Measurements from ENCODE around the gene HYAL2.

HYAL2 gene

DNA sequence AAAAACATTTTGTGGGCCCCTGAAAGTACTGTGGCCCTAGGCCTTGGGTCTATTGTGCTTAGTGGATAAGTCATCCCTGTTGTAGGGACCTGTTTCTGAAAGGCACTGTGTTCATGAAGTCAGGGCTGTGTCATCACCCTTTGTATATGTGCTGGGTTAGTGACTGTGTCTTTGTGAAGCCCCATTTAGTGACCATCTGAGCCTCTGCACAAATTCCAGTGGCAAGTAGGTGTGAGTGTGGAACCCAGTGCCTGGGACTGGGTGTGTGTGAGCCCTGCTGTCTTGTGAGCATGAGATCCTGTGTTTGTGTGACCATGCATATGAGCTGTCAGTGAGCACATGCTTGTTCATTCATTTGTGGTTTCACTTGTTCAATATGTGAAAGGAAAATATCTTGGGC, 17.9 kb downstream of the HYAL2 start:
- no peak for TF ChIP-seq CTCF (IDR thresholded peaks at IDR 0.05; ENCODE audit: low read depth, low read length)
- H3K4me3 ChIP-seq (ENCODE audit: low read depth, low read length), result no peak overlapping the region

GRCh38 chr3:50303013-50303815, 19.3 kb downstream of the HYAL2 start, which contains the start of gene HYAL1:
Gene HYAL1 (minus strand): TSS chr3:50303574. CDS start chr3:50302956, 618 bp downstream.
- no peak for TF ChIP-seq CTCF (IDR thresholded peaks at IDR 0.05; ENCODE audit: low read depth, low read length)
- H3K4me3 ChIP-seq (ENCODE audit: low read depth, low read length), result no peak within 1 kb of the TSS

GRCh38 chr3:50302095-50303012, 20.2 kb downstream of the HYAL2 start:
- H3K4me3 ChIP-seq (ENCODE audit: low read depth, low read length), result no peak overlapping the region

GRCh38 chr3:50300681-50301254, 21.8 kb downstream of the HYAL2 start:
- TF ChIP-seq CTCF (IDR thresholded peaks at IDR 0.05; ENCODE audit: low read depth, low read length), result no peak
- no peak overlapping the region for H3K4me3 ChIP-seq (ENCODE audit: low read depth, low read length)

More at GRCh38 chr3:50302095-50303012, 20.2 kb downstream of the HYAL2 start:
- no peak for TF ChIP-seq CTCF (IDR thresholded peaks at IDR 0.05; ENCODE audit: low read depth, low read length)

DNA sequence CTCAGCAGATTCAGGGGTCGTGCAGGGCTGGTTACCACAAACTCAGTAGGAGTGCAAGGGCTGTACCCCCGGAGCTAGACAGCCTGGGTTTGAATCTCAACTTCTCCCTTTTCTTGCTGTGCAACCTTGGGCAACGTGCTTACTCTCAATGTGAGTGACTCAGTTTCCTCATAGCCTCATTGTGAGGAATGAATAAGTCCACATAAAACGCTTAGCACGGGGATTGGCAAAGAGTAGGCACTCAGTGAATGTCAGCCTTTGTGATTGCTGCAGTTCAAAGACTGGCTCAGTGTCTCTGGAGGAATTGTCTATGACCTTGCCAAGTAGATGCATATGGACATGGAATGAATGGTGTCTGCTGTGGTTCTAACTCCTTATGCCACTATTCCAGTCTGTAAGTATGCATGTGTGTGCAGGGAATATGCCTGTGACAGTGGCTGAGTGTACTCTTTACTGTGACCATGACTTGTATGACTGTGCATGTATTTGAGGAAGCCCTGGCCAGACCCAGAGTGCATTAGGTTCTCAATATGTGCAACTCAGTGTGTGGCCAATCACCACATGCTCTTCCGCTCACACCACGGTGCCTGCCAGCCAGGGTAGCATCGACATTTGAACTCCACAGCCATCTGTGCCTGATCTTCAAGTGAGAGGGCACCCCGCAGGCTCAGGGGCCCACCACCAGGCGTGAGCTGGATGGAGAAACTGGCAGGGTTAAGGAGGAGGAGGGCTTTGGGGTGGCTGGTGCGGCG, 22.4 kb downstream of the HYAL2 start:
- no peak for TF ChIP-seq CTCF (IDR thresholded peaks at IDR 0.05; ENCODE audit: low read depth, low read length)
- peak overlapping the region; percentile 64 for H3K4me3 ChIP-seq (ENCODE audit: low read depth, low read length)

- no peak for TF ChIP-seq CTCF (IDR thresholded peaks at IDR 0.05; ENCODE audit: low read depth, low read length)
- H3K4me3 ChIP-seq (ENCODE audit: low read depth, low read length), result peak overlapping the region; percentile 64
Measured at GRCh38 chr3:50299638-50299928, 23.0 kb downstream of the HYAL2 start.

Measured in WI38 (cell line).